GM19438 (cell line): ENCODE results near the gene GPR17.

Experiments used
- ATAC-seq: cut with Tn5 transposase; IDR thresholded peaks from one replicate; pipeline ENCODE4 v1.9.1; 2021; ENCODE audit warnings: low read depth; ENCODE audit not compliant: unreplicated experiment

Gene GPR17

GRCh38 chr2:127614246-127614645, 31.7 kb upstream of the GPR17 start:
- no peak for ATAC-seq

- ATAC-seq = no peak
Observed at GRCh38 chr2:127614731-127615130, 31.2 kb upstream of the GPR17 start.

GRCh38 chr2:127615511-127616166, 30.3 kb upstream of the GPR17 start:
- no peak for ATAC-seq

GRCh38 chr2:127618551-127619202, 27.3 kb upstream of the GPR17 start:
- ATAC-seq = no peak

GRCh38 chr2:127619203-127619590, 26.8 kb upstream of the GPR17 start:
- no peak for ATAC-seq

GRCh38 chr2:127619877-127620705, 25.9 kb upstream of the GPR17 start:
- no peak for ATAC-seq

GRCh38 chr2:127620866-127621265, 25.1 kb upstream of the GPR17 start:
- ATAC-seq = no peak

GRCh38 chr2:127621981-127622431, 23.9 kb upstream of the GPR17 start:
- ATAC-seq = no peak

GRCh38 chr2:127622561-127623387, 23.2 kb upstream of the GPR17 start:
- ATAC-seq = no peak

- ATAC-seq = no peak
Observed at GRCh38 chr2:127623388-127624319, 22.3 kb upstream of the GPR17 start.

GRCh38 chr2:127624320-127624755, 21.6 kb upstream of the GPR17 start:
- no peak for ATAC-seq

GRCh38 chr2:127624756-127625571, 21.0 kb upstream of the GPR17 start:
- no peak for ATAC-seq

GRCh38 chr2:127625572-127625951, 20.4 kb upstream of the GPR17 start:
- ATAC-seq = no peak

GRCh38 chr2:127626175-127626574, 19.8 kb upstream of the GPR17 start:
- no peak for ATAC-seq

- ATAC-seq = no peak
Observed at GRCh38 chr2:127626917-127627739, 18.8 kb upstream of the GPR17 start.

GRCh38 chr2:127627740-127628571, 18.0 kb upstream of the GPR17 start:
- no peak for ATAC-seq
